Lower leg skin (tissue), 3 donors: Measurements from ENCODE around the gene SEC61B.

Source experiments
- POLR2A ChIP-seq, 2 donors: fragments of 450-650 bp; IDR thresholded peaks; one replicate each; pipeline ENCODE4 v1.6.1; 2016 to 2017; ENCODE audit warnings: antibody characterized with exemption in 2 of 2, mild to moderate bottlenecking in 1 of 2, moderate library complexity in 1 of 2
- TF ChIP-seq, protein P1 (sequence below), 3 donors: fragments of 450-650 bp; IDR thresholded peaks; one replicate each; pipeline ENCODE4 v1.5.1; 2016; ENCODE audit warnings: antibody characterized with exemption in 3 of 3, mild to moderate bottlenecking in 3 of 3, moderate library complexity in 2 of 3

DNA sequence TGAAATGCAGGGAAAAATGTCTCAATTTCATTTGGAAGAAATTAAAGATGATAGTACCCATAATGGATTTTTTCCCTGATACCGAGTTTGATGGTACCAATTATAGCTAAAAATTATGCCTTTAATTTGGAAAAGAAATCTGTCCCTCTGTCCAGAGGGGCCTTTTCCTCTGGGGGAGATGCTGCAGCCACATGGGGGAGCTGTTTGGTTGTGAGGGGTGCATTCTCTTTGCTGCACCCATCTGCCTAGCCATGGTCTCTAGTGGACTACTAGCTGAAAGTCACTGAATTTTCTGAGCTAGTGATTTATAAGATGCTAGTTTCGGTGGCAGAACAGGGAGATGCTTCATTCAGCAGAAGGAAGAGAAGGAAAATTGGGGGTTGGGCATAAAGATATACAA, 9.6 kb downstream of the SEC61B start:
- no peak for TF ChIP-seq POLR2A (IDR thresholded peaks at IDR 0.05)
- TF ChIP-seq, protein P1, sequence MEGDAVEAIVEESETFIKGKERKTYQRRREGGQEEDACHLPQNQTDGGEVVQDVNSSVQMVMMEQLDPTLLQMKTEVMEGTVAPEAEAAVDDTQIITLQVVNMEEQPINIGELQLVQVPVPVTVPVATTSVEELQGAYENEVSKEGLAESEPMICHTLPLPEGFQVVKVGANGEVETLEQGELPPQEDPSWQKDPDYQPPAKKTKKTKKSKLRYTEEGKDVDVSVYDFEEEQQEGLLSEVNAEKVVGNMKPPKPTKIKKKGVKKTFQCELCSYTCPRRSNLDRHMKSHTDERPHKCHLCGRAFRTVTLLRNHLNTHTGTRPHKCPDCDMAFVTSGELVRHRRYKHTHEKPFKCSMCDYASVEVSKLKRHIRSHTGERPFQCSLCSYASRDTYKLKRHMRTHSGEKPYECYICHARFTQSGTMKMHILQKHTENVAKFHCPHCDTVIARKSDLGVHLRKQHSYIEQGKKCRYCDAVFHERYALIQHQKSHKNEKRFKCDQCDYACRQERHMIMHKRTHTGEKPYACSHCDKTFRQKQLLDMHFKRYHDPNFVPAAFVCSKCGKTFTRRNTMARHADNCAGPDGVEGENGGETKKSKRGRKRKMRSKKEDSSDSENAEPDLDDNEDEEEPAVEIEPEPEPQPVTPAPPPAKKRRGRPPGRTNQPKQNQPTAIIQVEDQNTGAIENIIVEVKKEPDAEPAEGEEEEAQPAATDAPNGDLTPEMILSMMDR (IDR thresholded peaks at IDR 0.05): no peak
